GM23338 (cell line): ENCODE results near the gene TRPV5. TPM values are rescaled to one million over a fixed set of nuclear protein-coding genes. Genes with fewer than 3 reads are reported as not detected.
A peak's percentile ranks its signal among the peaks of the same experiment; 100 is the strongest.

Source experiments
- ATAC-seq: fragments of 200-7000 bp; cut with Tn5 transposase; 3 replicates; pipeline ENCODE4 v1.9.1; 2020
- DNase-seq: peaks from one replicate; pipeline ENCODE4 v3.0.0-alpha.2; 2015; ENCODE audit warnings: low spot score
- H2AFZ ChIP-seq: fragments of 200-600 bp; sonication (generic); 2 replicates; pipeline ENCODE4 v1.8.0; 2016; ENCODE audit warnings: antibody characterized with exemption, mild to moderate bottlenecking, moderate library complexity
- H3F3A ChIP-seq: fragments of 200-600 bp; sonication (generic); replicated peaks from 2 replicates; pipeline ENCODE4 v1.8.0; 2017; ENCODE audit warnings: antibody characterized with exemption, mixed run types, low read depth
- H3K27ac ChIP-seq: fragments of 200-600 bp; sonication (generic); 2 replicates; pipeline ENCODE4 v1.6.1; 2016; ENCODE audit warnings: low read depth
- H3K27me3 ChIP-seq: fragments of 200-600 bp; sonication (generic); 2 replicates; pipeline ENCODE4 v1.8.0; 2016; ENCODE audit warnings: mild to moderate bottlenecking, mixed run types, moderate library complexity; ENCODE audit not compliant: insufficient read depth
- H3K36me3 ChIP-seq: fragments of 200-600 bp; sonication (generic); 2 replicates; pipeline ENCODE4 v1.8.0; 2016; ENCODE audit warnings: mild to moderate bottlenecking; ENCODE audit not compliant: insufficient read depth
- H3K4me1 ChIP-seq: fragments of 200-600 bp; sonication (generic); 2 replicates; pipeline ENCODE4 v1.8.0; 2016; ENCODE audit warnings: mild to moderate bottlenecking, moderate library complexity; ENCODE audit not compliant: insufficient read depth
- H3K4me2 ChIP-seq: fragments of 200-600 bp; sonication (generic); 2 replicates; pipeline ENCODE4 v1.7.1; 2017; ENCODE audit warnings: mixed run types
- H3K4me3 ChIP-seq: fragments of 200-600 bp; sonication (generic); 2 replicates; pipeline ENCODE4 v1.6.1; 2016; ENCODE audit warnings: mixed run types
- H3K79me2 ChIP-seq: fragments of 200-600 bp; sonication (generic); replicated peaks from 2 replicates; pipeline ENCODE4 v1.8.0; 2017; ENCODE audit warnings: mild to moderate bottlenecking; ENCODE audit not compliant: insufficient read depth
- H3K9me2 ChIP-seq: fragments of 200-600 bp; sonication (generic); 2 replicates; pipeline ENCODE4 v1.8.0; 2017; ENCODE audit not compliant: insufficient read depth
- H4K20me1 ChIP-seq: fragments of 200-600 bp; sonication (generic); replicated peaks from 2 replicates; pipeline ENCODE4 v1.8.0; 2017; ENCODE audit warnings: mild to moderate bottlenecking; ENCODE audit not compliant: insufficient read depth
- H3K27ac Mint-ChIP-seq: 2 replicates; pipeline ENCODE4 v1.8.0; 2020; ENCODE audit warnings: inconsistent platforms, mild to moderate bottlenecking, moderate library complexity, mixed read lengths
- H3K27me3 Mint-ChIP-seq: 3 replicates; pipeline ENCODE4 v1.8.0; 2022; ENCODE audit warnings: low read depth, mild to moderate bottlenecking, moderate library complexity, mixed read lengths, inconsistent platforms; ENCODE audit not compliant: insufficient read depth, poor library complexity
- H3K36me3 Mint-ChIP-seq: 3 replicates; pipeline ENCODE4 v1.8.0; 2021; ENCODE audit warnings: low read depth, mild to moderate bottlenecking, inconsistent platforms, moderate library complexity, mixed read lengths
- H3K4me1 Mint-ChIP-seq: 3 replicates; pipeline ENCODE4 v1.8.0; 2020; ENCODE audit warnings: mild to moderate bottlenecking, inconsistent platforms, mixed read lengths
- H3K4me3 Mint-ChIP-seq: 3 replicates; pipeline ENCODE4 v1.8.0; 2021; ENCODE audit warnings: moderate library complexity, mild to moderate bottlenecking, inconsistent platforms, mixed read lengths
- H3K9me3 Mint-ChIP-seq: 3 replicates; pipeline ENCODE4 v1.8.0; 2020; ENCODE audit warnings: moderate library complexity, mild to moderate bottlenecking, inconsistent platforms, mixed read lengths
- EZH2phosphoT487 ChIP-seq: fragments of 200-600 bp; sonication (generic); IDR thresholded peaks from one replicate; pipeline ENCODE4 v1.8.1; 2018; ENCODE audit warnings: antibody characterized with exemption; ENCODE audit not compliant: unreplicated experiment
- NANOG ChIP-seq: IDR thresholded peaks from 2 replicates; pipeline ENCODE4 v1.6.1; 2016; ENCODE audit warnings: antibody characterized with exemption, borderline replicate concordance
- ZNF331 ChIP-seq: fragments of 250-450 bp; sonication (Bioruptor Pico); IDR thresholded peaks from 2 replicates; pipeline ENCODE4 v1.5.0; 2020; ENCODE audit warnings: low read depth, mild to moderate bottlenecking, moderate library complexity
- polyA plus RNA-seq: library from polyadenylated mRNA; unstranded; fragments of >200 nt; fragmentation: Nextera tagmentation; extraction: Ambion mirVana; gene quantifications from 2 replicates; pipeline ENCODE4 v1.2.1, GENCODE V29; 2016
- total RNA-seq: library from RNA; depleted of rRNA; stranded (reverse); fragments of >200 nt; shearing (Covaris generic); gene quantifications from 2 replicates; pipeline ENCODE4 v1.2.3, GENCODE V29; 2014
- TF ChIP-seq, protein P1 (sequence below), 2 experiments: fragments of 200-600 bp in 1 of 2; sonication (generic) in 1 of 2; conservative IDR thresholded peaks; 2 replicates each; pipeline versions ENCODE4 v1.5.1 to v1.6.1; 2016 to 2017; ENCODE audit warnings: antibody characterized with exemption in 2 of 2, low read depth in 2 of 2, mild to moderate bottlenecking in 2 of 2, moderate library complexity in 1 of 2
- TF ChIP-seq, protein P2 (sequence below): fragments of 250-450 bp; sonication (Bioruptor Pico); IDR thresholded peaks from 2 replicates; pipeline ENCODE4 v1.5.0; 2020; ENCODE audit warnings: mild to moderate bottlenecking, moderate library complexity
- TF ChIP-seq, protein P3 (sequence below): IDR thresholded peaks from 2 replicates; pipeline ENCODE4 v1.6.1; 2016; ENCODE audit warnings: antibody characterized with exemption

The TRPV5 gene
- total and polyA plus RNA-seq, 2 experiments from 2014 or later = not detected

DNA sequence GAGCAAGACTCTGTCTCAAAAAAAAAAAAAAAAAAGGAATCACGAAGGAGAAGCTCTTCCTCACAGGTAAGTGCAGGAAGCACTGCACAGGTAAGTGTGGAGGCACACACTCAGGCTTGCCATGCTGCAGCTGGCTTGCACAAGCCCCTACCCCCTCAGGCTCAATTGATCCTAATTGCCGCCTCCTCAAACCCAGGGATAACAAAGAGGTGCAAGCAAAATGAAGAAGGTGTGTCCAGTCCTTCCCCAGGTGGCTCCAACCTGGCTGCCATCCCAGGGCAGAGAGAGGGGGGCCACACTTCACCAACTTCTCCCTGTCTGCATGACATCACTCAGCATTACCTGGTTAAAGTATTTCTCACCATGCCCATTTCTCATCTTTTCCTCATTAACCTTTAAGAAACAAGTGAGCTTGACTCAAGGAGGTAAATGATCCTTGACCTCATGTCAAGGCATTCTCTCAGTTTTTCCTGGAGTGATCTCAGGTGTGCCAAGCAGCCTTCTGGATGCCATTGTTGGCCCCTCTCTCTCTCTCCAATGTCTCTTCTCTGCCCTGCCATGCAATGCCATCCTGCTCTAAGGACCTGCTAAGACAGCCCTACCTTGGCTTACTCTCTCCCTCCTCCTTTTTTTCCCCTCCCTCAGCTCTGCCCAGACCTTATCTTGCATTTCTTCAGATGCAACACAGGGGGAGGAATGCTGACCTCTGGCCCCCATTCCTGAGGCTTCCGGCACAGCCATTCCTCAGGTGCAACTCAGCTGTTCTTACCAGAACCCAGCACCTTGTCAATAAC, 35.0 kb downstream of the TRPV5 start:
- no peaks in the 10 kb centered on the region for H3K9me2 ChIP-seq
- peaks cover 3% of the 10 kb centered on the region for H3K27me3 Mint-ChIP-seq
- no peak overlapping the region for H2AFZ ChIP-seq
- no peaks in the 10 kb centered on the region; the same call in 2 of the 3 replicates for H3K36me3 Mint-ChIP-seq
- no peaks in the 10 kb centered on the region for H3K27me3 ChIP-seq
- no peak overlapping the region for H3K4me3 ChIP-seq
- no peak overlapping the region for H3K27ac ChIP-seq
- peak; percentile 70 for ATAC-seq
- peak; percentile 15 for DNase-seq
- no peaks in the 10 kb centered on the region for H3K79me2 ChIP-seq
- TF ChIP-seq, protein P1, sequence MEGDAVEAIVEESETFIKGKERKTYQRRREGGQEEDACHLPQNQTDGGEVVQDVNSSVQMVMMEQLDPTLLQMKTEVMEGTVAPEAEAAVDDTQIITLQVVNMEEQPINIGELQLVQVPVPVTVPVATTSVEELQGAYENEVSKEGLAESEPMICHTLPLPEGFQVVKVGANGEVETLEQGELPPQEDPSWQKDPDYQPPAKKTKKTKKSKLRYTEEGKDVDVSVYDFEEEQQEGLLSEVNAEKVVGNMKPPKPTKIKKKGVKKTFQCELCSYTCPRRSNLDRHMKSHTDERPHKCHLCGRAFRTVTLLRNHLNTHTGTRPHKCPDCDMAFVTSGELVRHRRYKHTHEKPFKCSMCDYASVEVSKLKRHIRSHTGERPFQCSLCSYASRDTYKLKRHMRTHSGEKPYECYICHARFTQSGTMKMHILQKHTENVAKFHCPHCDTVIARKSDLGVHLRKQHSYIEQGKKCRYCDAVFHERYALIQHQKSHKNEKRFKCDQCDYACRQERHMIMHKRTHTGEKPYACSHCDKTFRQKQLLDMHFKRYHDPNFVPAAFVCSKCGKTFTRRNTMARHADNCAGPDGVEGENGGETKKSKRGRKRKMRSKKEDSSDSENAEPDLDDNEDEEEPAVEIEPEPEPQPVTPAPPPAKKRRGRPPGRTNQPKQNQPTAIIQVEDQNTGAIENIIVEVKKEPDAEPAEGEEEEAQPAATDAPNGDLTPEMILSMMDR (conservative IDR thresholded peaks at IDR 0.05; ENCODE audit: low read depth in 2 of 2) = no peak
- TF ChIP-seq ZNF331 (CRISPR knock-in tag) (no peak), NANOG (no peak), EZH2phosphoT487 (no peak)
- TF ChIP-seq, protein P2, sequence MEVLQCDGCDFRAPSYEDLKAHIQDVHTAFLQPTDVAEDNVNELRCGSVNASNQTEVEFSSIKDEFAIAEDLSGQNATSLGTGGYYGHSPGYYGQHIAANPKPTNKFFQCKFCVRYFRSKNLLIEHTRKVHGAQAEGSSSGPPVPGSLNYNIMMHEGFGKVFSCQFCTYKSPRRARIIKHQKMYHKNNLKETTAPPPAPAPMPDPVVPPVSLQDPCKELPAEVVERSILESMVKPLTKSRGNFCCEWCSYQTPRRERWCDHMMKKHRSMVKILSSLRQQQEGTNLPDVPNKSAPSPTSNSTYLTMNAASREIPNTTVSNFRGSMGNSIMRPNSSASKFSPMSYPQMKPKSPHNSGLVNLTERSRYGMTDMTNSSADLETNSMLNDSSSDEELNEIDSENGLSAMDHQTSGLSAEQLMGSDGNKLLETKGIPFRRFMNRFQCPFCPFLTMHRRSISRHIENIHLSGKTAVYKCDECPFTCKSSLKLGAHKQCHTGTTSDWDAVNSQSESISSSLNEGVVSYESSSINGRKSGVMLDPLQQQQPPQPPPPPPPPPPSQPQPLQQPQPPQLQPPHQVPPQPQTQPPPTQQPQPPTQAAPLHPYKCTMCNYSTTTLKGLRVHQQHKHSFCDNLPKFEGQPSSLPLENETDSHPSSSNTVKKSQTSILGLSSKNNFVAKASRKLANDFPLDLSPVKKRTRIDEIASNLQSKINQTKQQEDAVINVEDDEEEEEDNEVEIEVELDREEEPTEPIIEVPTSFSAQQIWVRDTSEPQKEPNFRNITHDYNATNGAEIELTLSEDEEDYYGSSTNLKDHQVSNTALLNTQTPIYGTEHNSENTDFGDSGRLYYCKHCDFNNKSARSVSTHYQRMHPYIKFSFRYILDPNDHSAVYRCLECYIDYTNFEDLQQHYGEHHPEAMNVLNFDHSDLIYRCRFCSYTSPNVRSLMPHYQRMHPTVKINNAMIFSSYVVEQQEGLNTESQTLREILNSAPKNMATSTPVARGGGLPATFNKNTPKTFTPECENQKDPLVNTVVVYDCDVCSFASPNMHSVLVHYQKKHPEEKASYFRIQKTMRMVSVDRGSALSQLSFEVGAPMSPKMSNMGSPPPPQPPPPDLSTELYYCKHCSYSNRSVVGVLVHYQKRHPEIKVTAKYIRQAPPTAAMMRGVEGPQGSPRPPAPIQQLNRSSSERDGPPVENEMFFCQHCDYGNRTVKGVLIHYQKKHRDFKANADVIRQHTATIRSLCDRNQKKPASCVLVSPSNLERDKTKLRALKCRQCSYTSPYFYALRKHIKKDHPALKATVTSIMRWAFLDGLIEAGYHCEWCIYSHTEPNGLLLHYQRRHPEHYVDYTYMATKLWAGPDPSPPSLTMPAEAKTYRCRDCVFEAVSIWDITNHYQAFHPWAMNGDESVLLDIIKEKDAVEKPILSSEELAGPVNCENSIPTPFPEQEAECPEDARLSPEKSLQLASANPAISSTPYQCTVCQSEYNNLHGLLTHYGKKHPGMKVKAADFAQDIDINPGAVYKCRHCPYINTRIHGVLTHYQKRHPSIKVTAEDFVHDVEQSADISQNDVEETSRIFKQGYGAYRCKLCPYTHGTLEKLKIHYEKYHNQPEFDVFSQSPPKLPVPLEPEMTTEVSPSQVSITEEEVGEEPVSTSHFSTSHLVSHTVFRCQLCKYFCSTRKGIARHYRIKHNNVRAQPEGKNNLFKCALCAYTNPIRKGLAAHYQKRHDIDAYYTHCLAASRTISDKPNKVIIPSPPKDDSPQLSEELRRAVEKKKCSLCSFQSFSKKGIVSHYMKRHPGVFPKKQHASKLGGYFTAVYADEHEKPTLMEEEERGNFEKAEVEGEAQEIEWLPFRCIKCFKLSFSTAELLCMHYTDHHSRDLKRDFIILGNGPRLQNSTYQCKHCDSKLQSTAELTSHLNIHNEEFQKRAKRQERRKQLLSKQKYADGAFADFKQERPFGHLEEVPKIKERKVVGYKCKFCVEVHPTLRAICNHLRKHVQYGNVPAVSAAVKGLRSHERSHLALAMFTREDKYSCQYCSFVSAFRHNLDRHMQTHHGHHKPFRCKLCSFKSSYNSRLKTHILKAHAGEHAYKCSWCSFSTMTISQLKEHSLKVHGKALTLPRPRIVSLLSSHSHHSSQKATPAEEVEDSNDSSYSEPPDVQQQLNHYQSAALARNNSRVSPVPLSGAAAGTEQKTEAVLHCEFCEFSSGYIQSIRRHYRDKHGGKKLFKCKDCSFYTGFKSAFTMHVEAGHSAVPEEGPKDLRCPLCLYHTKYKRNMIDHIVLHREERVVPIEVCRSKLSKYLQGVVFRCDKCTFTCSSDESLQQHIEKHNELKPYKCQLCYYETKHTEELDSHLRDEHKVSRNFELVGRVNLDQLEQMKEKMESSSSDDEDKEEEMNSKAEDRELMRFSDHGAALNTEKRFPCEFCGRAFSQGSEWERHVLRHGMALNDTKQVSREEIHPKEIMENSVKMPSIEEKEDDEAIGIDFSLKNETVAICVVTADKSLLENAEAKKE (CRISPR knock-in tag) = no peak
- TF ChIP-seq, protein P3, sequence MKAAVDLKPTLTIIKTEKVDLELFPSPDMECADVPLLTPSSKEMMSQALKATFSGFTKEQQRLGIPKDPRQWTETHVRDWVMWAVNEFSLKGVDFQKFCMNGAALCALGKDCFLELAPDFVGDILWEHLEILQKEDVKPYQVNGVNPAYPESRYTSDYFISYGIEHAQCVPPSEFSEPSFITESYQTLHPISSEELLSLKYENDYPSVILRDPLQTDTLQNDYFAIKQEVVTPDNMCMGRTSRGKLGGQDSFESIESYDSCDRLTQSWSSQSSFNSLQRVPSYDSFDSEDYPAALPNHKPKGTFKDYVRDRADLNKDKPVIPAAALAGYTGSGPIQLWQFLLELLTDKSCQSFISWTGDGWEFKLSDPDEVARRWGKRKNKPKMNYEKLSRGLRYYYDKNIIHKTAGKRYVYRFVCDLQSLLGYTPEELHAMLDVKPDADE = no peak
- no peak overlapping the region for H3K4me2 ChIP-seq
- H3K4me1 ChIP-seq = no peaks in the 10 kb centered on the region
- H3K9me3 Mint-ChIP-seq = peaks cover 6% of the 10 kb centered on the region; the same call in 2 of the 3 replicates
- H4K20me1 ChIP-seq = no peaks in the 10 kb centered on the region
- no peaks in the 10 kb centered on the region for H3F3A ChIP-seq
- no peaks in the 10 kb centered on the region for H3K36me3 ChIP-seq
- no peak overlapping the region for H3K4me3 Mint-ChIP-seq
- peaks cover 9% of the 10 kb centered on the region for H3K4me1 Mint-ChIP-seq
- no peak overlapping the region for H3K27ac Mint-ChIP-seq
